Loucy (cell line): ENCODE data around the gene CD84.
A peak's percentile ranks its signal among the peaks of the same experiment; 100 is the strongest.

Experiments
- H2AFZ ChIP-seq: fragments of 200-600 bp; sonication (generic); 2 replicates; pipeline ENCODE4 v1.6.0; 2016; ENCODE audit warnings: antibody characterized with exemption, mild to moderate bottlenecking, low read length, moderate library complexity
- H3F3A ChIP-seq: fragments of 200-600 bp; 2 replicates; pipeline ENCODE4 v1.6.0; 2016; ENCODE audit warnings: antibody characterized with exemption, low read depth, mild to moderate bottlenecking
- H3K27me3 ChIP-seq: fragments of 200-600 bp; sonication (generic); 2 replicates; pipeline ENCODE4 v1.6.1; 2014; ENCODE audit warnings: low read length, mild to moderate bottlenecking; ENCODE audit not compliant: insufficient read depth, poor library complexity, severe bottlenecking
- H3K36me3 ChIP-seq: fragments of 200-600 bp; sonication (generic); 2 replicates; pipeline ENCODE4 v1.6.1; 2016; ENCODE audit warnings: low read length; ENCODE audit not compliant: insufficient read depth
- H3K4me1 ChIP-seq: fragments of 200-600 bp; sonication (generic); 2 replicates; pipeline ENCODE4 v1.5.1; 2014; ENCODE audit warnings: low read length, mild to moderate bottlenecking; ENCODE audit not compliant: insufficient read depth, poor library complexity, severe bottlenecking
- H3K4me2 ChIP-seq: fragments of 200-600 bp; sonication (generic); 2 replicates; pipeline ENCODE4 v1.6.0; 2014; ENCODE audit warnings: antibody characterized with exemption, low read length, low read depth, mild to moderate bottlenecking; ENCODE audit not compliant: poor library complexity, severe bottlenecking
- H3K4me3 ChIP-seq: fragments of 200-600 bp; sonication (generic); 2 replicates; pipeline ENCODE4 v1.5.1; 2014; ENCODE audit warnings: low read length, mild to moderate bottlenecking, mixed read lengths; ENCODE audit not compliant: poor library complexity, severe bottlenecking
- H3K79me2 ChIP-seq: fragments of 200-600 bp; sonication (generic); 2 replicates; pipeline ENCODE4 v1.6.1; 2014; ENCODE audit warnings: low read length; ENCODE audit not compliant: insufficient read depth
- H3K9ac ChIP-seq: fragments of 200-600 bp; sonication (generic); 2 replicates; pipeline ENCODE4 v1.6.0; 2014; ENCODE audit warnings: mild to moderate bottlenecking, low read depth, low read length, moderate library complexity; ENCODE audit not compliant: poor library complexity, severe bottlenecking
- H3K9me2 ChIP-seq: fragments of 200-600 bp; sonication (generic); replicated peaks from 2 replicates; pipeline ENCODE4 v1.6.1; 2016; ENCODE audit warnings: low read depth, low read length, mixed read lengths
- H3K9me3 ChIP-seq: fragments of 200-600 bp; sonication (generic); 2 replicates; pipeline ENCODE4 v1.6.1; 2014; ENCODE audit warnings: mild to moderate bottlenecking, antibody characterized with exemption, low read length, low read depth; ENCODE audit not compliant: insufficient read depth
- H4K20me1 ChIP-seq: fragments of 200-600 bp; sonication (generic); 2 replicates; pipeline ENCODE4 v1.6.0; 2014; ENCODE audit warnings: antibody characterized with exemption, low read length, mild to moderate bottlenecking; ENCODE audit not compliant: insufficient read depth, poor library complexity, severe bottlenecking
- EZH2phosphoT487 ChIP-seq: fragments of 200-600 bp; IDR thresholded peaks from 2 replicates; pipeline ENCODE4 v1.6.1; 2018; ENCODE audit warnings: antibody characterized with exemption, mild to moderate bottlenecking, moderate library complexity, borderline replicate concordance
- TF ChIP-seq, protein P1 (sequence below): fragments of 200-600 bp; sonication (generic); conservative IDR thresholded peaks from 2 replicates; pipeline ENCODE4 v1.5.1; 2014; ENCODE audit warnings: mild to moderate bottlenecking, antibody characterized with exemption, low read length

Gene CD84

DNA sequence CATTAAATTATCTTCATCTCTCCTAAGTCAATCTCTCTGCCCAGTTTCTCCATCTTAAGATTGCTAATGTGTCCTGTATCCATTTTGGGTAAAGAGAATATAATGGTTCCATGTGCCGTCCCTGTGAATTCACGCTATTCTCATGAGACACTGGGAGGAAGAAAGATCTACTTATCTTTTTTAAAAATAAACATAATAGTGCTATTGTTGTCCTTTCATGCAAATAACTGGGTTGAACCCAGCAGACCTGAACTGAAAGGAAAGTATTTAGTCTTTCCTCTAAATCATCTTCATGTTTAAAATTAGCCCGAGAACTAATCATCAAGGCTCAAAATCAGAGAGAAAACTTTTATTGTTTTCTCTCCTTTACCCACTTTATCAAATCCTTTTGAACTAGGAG is 45.2 kb upstream of the CD84 start:
- H3F3A ChIP-seq: no peaks in the 10 kb centered on the region
- no peaks in the 10 kb centered on the region for H4K20me1 ChIP-seq
- no peaks in the 10 kb centered on the region for H3K27me3 ChIP-seq
- TF ChIP-seq, protein P1, sequence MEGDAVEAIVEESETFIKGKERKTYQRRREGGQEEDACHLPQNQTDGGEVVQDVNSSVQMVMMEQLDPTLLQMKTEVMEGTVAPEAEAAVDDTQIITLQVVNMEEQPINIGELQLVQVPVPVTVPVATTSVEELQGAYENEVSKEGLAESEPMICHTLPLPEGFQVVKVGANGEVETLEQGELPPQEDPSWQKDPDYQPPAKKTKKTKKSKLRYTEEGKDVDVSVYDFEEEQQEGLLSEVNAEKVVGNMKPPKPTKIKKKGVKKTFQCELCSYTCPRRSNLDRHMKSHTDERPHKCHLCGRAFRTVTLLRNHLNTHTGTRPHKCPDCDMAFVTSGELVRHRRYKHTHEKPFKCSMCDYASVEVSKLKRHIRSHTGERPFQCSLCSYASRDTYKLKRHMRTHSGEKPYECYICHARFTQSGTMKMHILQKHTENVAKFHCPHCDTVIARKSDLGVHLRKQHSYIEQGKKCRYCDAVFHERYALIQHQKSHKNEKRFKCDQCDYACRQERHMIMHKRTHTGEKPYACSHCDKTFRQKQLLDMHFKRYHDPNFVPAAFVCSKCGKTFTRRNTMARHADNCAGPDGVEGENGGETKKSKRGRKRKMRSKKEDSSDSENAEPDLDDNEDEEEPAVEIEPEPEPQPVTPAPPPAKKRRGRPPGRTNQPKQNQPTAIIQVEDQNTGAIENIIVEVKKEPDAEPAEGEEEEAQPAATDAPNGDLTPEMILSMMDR: no peak
- no peak for TF ChIP-seq EZH2phosphoT487
- peaks cover 34% of the 10 kb centered on the region for H3K4me1 ChIP-seq
- H3K9ac ChIP-seq: no peak overlapping the region
- no peak overlapping the region for H3K4me3 ChIP-seq
- no peaks in the 10 kb centered on the region for H3K79me2 ChIP-seq
- H2AFZ ChIP-seq: no peak overlapping the region
- no peaks in the 10 kb centered on the region for H3K9me3 ChIP-seq
- H3K36me3 ChIP-seq: no peaks in the 10 kb centered on the region
- peak overlapping the region; percentile 26 for H3K4me2 ChIP-seq
- H3K9me2 ChIP-seq: no peaks in the 10 kb centered on the region

DNA sequence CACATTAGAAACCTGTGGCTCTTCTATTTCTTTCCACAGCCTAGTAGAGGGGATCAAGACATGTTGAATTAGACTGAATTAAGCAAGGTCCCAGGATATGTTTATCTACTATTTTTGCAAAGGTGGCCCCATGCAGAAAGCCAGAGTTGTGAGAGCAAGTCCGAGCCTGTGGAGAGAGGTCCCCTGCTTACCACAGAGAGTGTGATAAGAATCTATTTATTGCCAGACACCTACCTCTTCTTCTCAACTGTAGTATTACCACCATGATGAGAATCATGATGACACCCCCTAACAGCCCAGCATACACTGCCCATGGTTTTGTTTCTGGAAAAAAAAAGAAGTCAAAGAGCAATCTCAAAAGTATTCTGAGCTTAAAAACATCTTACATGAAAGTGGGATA is 44.6 kb upstream of the CD84 start:
- Histone ChIP-seq H3K4me2 (peak overlapping the region; percentile 26), H3K9me2 (no peaks in the 10 kb centered on the region), H2AFZ (no peak overlapping the region), H3K4me1 (peaks cover 33% of the 10 kb centered on the region), H4K20me1 (no peaks in the 10 kb centered on the region), H3F3A (no peaks in the 10 kb centered on the region), H3K9me3 (0 out of 2 replicates have a peak, but pooled peaks cover 2% of the 10 kb centered on the region), H3K36me3 (no peaks in the 10 kb centered on the region), H3K27me3 (no peaks in the 10 kb centered on the region), H3K79me2 (no peaks in the 10 kb centered on the region), H3K4me3 (peak overlapping the region; percentile 9), H3K9ac (no peak overlapping the region)
- TF ChIP-seq EZH2phosphoT487: no peak
- TF ChIP-seq, protein P1: no peak

DNA sequence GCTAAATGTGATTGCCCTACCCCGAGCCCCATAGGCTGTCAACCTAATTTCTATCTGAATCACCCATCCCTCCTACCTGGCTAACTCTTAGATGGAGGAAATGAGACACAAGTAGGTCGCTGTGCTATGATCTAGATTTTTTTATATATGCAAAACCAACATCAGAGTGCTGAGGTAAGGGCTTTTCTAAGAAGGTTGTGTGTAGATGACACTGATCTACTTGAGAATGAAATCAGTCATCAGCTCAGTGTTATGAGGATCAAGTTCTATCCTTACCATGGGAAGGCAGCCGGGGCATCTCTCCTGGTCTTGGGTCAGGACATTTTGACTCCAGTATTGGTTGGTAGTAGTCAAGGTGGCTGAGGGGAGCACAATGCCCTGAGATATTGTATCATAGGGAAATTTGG is 43.9 kb upstream of the CD84 start:
- H3K9me3 ChIP-seq: 0 out of 2 replicates have a peak, but pooled peaks cover 3% of the 10 kb centered on the region
- no peaks in the 10 kb centered on the region for H4K20me1 ChIP-seq
- no peaks in the 10 kb centered on the region for H3K27me3 ChIP-seq
- no peaks in the 10 kb centered on the region for H3K79me2 ChIP-seq
- TF ChIP-seq, protein P1: no peak
- no peak for TF ChIP-seq EZH2phosphoT487
- H3K9ac ChIP-seq: no peak overlapping the region
- H3K4me2 ChIP-seq: peak overlapping the region; percentile 26
- peaks cover 28% of the 10 kb centered on the region for H3K4me1 ChIP-seq
- H3K36me3 ChIP-seq: no peaks in the 10 kb centered on the region
- H3K9me2 ChIP-seq: no peaks in the 10 kb centered on the region
- no peak overlapping the region for H2AFZ ChIP-seq
- H3K4me3 ChIP-seq: no peak overlapping the region
- H3F3A ChIP-seq: no peaks in the 10 kb centered on the region
